ENCODE data around the gene NECAB2.

DNA sequence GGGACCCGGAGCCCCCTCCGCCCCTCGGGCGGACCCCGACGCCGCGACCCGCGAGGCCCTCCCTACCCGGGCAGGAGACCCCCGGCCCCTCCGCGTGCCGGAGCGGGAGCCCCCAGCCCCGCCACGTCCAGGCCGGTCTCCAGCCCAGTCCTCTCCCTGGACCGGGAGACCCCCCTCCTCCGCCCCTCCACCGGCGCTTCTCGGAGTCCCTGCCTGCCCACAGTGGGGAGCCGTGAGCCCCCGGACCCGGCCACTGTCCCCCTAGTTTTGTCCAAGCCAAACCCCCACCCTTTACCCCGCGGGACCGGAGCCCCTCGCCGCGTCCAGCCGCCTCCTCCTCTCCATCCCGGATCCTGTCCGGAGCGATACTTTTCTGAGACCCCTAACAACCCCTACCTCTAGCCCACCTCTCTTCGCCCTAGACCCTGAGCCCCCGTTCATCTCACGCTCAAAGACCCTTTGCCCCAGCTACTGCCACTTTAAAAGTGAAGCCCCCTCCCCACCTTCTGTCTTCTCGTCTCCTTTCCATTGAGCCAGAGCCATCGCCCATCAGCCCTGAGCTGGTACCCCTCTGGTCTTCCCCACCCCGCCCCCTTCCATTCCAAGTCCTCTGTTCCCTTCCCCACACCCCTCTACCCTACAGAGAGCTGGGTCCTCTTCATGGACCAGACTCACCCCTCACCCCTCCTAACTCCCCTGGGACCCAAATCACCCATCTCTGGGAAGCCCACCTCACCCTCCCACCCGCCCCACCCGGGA, 1.0 kb downstream of the NECAB2 start:
- TF ChIP-seq, protein P1, sequence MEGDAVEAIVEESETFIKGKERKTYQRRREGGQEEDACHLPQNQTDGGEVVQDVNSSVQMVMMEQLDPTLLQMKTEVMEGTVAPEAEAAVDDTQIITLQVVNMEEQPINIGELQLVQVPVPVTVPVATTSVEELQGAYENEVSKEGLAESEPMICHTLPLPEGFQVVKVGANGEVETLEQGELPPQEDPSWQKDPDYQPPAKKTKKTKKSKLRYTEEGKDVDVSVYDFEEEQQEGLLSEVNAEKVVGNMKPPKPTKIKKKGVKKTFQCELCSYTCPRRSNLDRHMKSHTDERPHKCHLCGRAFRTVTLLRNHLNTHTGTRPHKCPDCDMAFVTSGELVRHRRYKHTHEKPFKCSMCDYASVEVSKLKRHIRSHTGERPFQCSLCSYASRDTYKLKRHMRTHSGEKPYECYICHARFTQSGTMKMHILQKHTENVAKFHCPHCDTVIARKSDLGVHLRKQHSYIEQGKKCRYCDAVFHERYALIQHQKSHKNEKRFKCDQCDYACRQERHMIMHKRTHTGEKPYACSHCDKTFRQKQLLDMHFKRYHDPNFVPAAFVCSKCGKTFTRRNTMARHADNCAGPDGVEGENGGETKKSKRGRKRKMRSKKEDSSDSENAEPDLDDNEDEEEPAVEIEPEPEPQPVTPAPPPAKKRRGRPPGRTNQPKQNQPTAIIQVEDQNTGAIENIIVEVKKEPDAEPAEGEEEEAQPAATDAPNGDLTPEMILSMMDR (IDR thresholded peaks at IDR 0.05 in 4 of 5, conservative IDR thresholded peaks at IDR 0.05 in 1 of 5) = no peak
- TF ChIP-seq POLR2A (IDR thresholded peaks at IDR 0.05) = no peak
